SJSA1 (cell line): ENCODE results near the gene NUP85. TPM values are rescaled to one million over a fixed set of nuclear protein-coding genes. Genes with fewer than 3 reads are reported as not detected.

Experiments used
- DNase-seq, 2 experiments: peaks; one replicate each; pipeline ENCODE4 v3.0.0-alpha.2; 2015 to 2020; ENCODE audit warnings: low spot score in 2 of 2, low read depth in 1 of 2
- H3K27ac ChIP-seq: fragments of 250-450 bp; sonication (Bioruptor Pico); 2 replicates; pipeline ENCODE4 v1.5.1; 2020; ENCODE audit warnings: mild to moderate bottlenecking, moderate library complexity
- H3K27me3 ChIP-seq: fragments of 250-450 bp; sonication (Bioruptor Pico); replicated peaks from 2 replicates; pipeline ENCODE4 v1.5.1; 2020; ENCODE audit warnings: mild to moderate bottlenecking, moderate library complexity
- H3K36me3 ChIP-seq: fragments of 250-450 bp; sonication (Bioruptor Pico); 2 replicates; pipeline ENCODE4 v1.5.1; 2020; ENCODE audit warnings: mild to moderate bottlenecking
- H3K4me1 ChIP-seq: fragments of 250-450 bp; sonication (Bioruptor Pico); replicated peaks from 2 replicates; pipeline ENCODE4 v1.6.1; 2021; ENCODE audit warnings: mild to moderate bottlenecking
- H3K4me3 ChIP-seq: fragments of 250-450 bp; sonication (Bioruptor Pico); 2 replicates; pipeline ENCODE4 v1.5.1; 2020; ENCODE audit warnings: mild to moderate bottlenecking
- H3K9me3 ChIP-seq: fragments of 250-450 bp; sonication (Bioruptor Pico); replicated peaks from 2 replicates; pipeline ENCODE4 v1.5.1; 2020; ENCODE audit warnings: mild to moderate bottlenecking
- total RNA-seq: library from RNA; depleted of rRNA; stranded (reverse); fragments of >200 nt; shearing (Covaris generic); gene quantifications from 2 replicates; pipeline ENCODE4 v1.2.3, GENCODE V29; 2014

The NUP85 gene
- total RNA-seq, 1 experiment from 2014 or later: 75.1 TPM

DNA sequence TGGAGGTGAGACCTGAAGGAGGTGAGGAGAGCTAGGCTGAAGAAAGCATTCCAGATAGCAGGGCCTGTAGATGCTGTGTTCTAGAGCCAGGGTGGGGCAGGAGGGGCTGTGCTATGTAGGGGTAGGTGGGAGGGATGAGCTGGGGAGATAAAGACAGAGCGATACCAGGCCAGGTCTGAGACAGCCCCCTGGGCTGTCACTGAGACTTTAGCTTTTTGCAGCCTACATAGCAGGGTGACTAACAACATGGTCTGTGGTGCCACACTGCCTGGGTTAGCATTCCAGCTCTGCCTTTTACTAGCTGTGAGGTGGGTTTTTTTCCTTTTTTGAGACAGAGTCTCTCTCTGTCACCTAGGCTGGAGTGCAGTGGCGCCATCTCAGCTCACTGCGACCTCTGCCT lies 14.3 kb downstream of the NUP85 start:
- no peak for DNase-seq
- H3K4me3 ChIP-seq: no peak overlapping the region
- H3K4me1 ChIP-seq: no peaks in the 10 kb centered on the region
- no peak overlapping the region for H3K27ac ChIP-seq
- no peaks in the 10 kb centered on the region for H3K9me3 ChIP-seq
- no peaks in the 10 kb centered on the region for H3K27me3 ChIP-seq
- H3K36me3 ChIP-seq: peaks cover 97% of the 10 kb centered on the region

DNA sequence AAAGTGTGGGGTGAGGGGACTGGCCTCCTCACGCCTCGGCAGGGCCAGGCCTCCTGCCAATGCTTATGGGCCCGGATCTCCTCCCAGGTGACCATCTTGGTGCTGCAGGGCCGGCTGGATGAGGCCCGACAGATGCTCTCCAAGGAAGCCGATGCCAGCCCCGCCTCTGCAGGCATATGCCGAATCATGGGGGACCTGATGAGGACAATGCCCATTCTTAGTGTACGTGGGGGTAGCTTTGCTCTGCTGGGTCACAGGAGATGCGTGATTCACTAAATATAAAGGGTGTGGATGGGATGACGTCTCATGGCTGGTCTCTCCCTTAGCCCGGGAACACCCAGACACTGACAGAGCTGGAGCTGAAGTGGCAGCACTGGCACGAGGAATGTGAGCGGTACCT lies 19.5 kb downstream of the NUP85 start:
- peaks cover 96% of the 10 kb centered on the region for H3K36me3 ChIP-seq
- no peaks in the 10 kb centered on the region for H3K4me1 ChIP-seq
- DNase-seq: no peak
- H3K27me3 ChIP-seq: no peaks in the 10 kb centered on the region
- no peaks in the 10 kb centered on the region for H3K9me3 ChIP-seq
- H3K4me3 ChIP-seq: no peak overlapping the region
- no peak overlapping the region for H3K27ac ChIP-seq

DNA sequence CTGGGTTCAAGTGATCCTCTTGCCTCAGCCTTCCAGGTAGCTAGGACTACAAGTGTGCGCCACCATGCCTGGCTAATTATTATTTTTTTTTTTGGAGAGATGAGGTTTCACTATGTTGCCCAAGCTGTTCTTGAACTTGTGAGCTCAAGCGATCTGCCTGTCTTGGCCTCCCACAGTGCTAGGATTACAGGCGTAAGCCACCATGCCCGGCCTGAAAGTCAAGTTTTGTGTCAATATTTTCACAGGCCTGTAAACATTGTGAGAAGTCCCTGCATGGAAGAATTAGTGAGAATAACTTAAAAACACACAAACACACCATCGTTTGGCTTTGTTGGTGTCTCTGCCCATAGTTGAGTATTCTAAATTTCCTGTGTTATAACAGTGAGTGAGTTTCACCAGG lies 22.2 kb downstream of the NUP85 start:
- no peak overlapping the region for H3K4me3 ChIP-seq
- H3K36me3 ChIP-seq: peaks cover 98% of the 10 kb centered on the region
- no peak overlapping the region for H3K27ac ChIP-seq
- DNase-seq: no peak
- no peaks in the 10 kb centered on the region for H3K4me1 ChIP-seq
- no peaks in the 10 kb centered on the region for H3K9me3 ChIP-seq
- no peaks in the 10 kb centered on the region for H3K27me3 ChIP-seq

DNA sequence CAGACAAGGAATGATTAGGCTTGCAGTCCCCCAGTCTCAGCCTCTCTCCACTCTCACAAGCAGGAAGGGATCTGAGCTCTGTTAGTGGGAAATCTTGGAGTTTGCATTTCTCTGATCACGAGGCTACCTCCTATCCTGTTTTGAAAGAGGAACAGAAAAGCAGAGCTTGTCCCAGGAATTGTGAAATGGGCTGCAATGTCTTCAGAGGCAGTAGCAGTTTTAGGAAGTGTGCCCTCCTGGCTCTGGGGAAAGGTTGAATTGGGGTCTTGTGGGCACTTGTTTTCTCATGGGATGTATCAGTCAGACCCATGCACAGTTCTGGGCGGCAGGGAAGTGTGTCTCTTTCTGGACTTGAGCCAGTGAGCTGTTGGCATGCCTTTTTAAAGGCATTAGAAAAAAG lies 22.8 kb downstream of the NUP85 start:
- no peaks in the 10 kb centered on the region for H3K4me1 ChIP-seq
- H3K27me3 ChIP-seq: no peaks in the 10 kb centered on the region
- H3K36me3 ChIP-seq: peaks cover 98% of the 10 kb centered on the region
- no peak for DNase-seq
- no peaks in the 10 kb centered on the region for H3K9me3 ChIP-seq
- no peak overlapping the region for H3K4me3 ChIP-seq
- H3K27ac ChIP-seq: no peak overlapping the region

DNA sequence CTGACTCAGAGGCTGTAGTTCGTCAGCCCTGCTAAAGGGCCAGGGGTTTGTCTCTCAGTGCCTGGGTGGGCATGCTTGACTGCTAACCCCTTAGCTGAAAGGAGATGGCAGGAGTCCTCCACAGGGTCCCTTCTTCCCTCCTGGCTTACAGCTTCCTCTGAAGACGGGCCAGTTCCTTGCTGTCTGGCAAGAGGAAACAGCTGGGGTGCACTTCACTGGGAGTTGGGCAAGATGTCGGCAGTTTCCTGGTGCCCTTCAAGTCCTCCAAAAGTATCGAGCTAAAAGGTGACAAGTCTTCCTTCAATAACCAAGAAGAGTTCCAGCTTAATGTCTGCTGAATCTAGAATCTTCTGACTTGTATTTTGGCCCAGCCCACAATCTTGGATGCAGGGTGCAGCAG lies 23.4 kb downstream of the NUP85 start:
- Histone ChIP-seq H3K4me3 (no peak overlapping the region), H3K27ac (no peak overlapping the region), H3K4me1 (no peaks in the 10 kb centered on the region), H3K27me3 (no peaks in the 10 kb centered on the region), H3K36me3 (peaks cover 97% of the 10 kb centered on the region), H3K9me3 (no peaks in the 10 kb centered on the region)
- no peak for DNase-seq

- Histone ChIP-seq H3K27me3 (no peaks in the 10 kb centered on the region), H3K9me3 (no peaks in the 10 kb centered on the region), H3K36me3 (peaks cover 97% of the 10 kb centered on the region), H3K4me3 (no peak overlapping the region), H3K4me1 (no peaks in the 10 kb centered on the region), H3K27ac (no peak overlapping the region)
- DNase-seq: no peak
These were observed 25.6 kb downstream of the NUP85 start for GRCh38 chr17:75231071-75231470.

- Histone ChIP-seq H3K9me3 (no peaks in the 10 kb centered on the region), H3K4me3 (no peak overlapping the region), H3K27ac (no peak overlapping the region), H3K27me3 (no peaks in the 10 kb centered on the region), H3K36me3 (peaks cover 97% of the 10 kb centered on the region), H3K4me1 (no peaks in the 10 kb centered on the region)
- DNase-seq: no peak
These were observed 26.4 kb downstream of the NUP85 start for GRCh38 chr17:75231741-75232464.

DNA sequence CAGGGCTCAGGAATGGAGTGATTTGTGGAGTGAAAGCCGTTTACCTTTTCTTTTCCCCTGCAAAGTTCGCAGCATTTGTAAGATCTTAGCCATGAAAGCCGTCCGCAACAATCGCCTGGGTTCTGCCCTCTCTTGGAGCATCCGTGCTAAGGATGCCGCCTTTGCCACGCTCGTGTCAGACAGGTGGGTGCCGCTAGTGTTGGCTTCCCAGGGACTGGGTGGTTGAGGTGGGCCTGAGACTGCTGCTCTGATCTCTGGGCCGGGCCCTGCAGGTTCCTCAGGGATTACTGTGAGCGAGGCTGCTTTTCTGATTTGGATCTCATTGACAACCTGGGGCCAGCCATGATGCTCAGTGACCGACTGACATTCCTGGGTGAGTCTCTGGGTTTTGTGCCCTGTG lies 27.3 kb downstream of the NUP85 start:
- Histone ChIP-seq H3K36me3 (peaks cover 99% of the 10 kb centered on the region), H3K27ac (no peak overlapping the region), H3K4me1 (no peaks in the 10 kb centered on the region), H3K27me3 (no peaks in the 10 kb centered on the region), H3K4me3 (no peak overlapping the region), H3K9me3 (no peaks in the 10 kb centered on the region)
- no peak for DNase-seq

- no peak overlapping the region for H3K27ac ChIP-seq
- peaks cover 99% of the 10 kb centered on the region for H3K36me3 ChIP-seq
- H3K9me3 ChIP-seq: no peaks in the 10 kb centered on the region
- no peak for DNase-seq
- H3K4me1 ChIP-seq: no peaks in the 10 kb centered on the region
- H3K4me3 ChIP-seq: no peak overlapping the region
- H3K27me3 ChIP-seq: no peaks in the 10 kb centered on the region
These were observed 31.9 kb downstream of the NUP85 start for GRCh38 chr17:75237100-75238014.

DNA sequence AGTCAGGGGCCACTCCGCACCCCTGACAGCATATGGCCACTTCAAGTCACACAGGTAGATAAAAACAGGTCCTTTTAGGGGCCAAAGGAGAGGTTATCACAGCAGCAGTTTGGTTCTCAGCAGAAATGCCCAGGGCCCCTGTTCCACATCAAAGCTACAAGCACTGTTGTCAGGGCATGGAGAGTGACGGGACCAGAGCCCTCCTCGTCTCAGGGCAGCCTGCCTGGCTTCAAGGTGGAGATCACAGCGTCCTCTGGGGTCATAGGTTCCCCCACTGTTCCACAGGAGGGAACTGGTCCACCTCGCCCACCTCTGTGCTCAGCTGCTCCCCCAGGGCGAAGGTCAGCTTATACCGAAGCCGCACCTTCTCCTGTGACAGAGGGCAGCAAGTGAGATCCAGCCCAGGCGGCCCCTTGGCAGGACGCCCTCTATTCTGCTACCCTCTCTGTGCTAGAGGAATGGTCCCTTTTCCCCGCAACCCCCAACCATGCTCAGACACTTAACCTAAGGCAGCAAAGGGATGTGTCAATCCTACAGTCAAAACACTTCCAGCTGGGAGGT lies 32.6 kb downstream of the NUP85 start:
- Histone ChIP-seq H3K9me3 (no peaks in the 10 kb centered on the region), H3K36me3 (peaks cover 99% of the 10 kb centered on the region), H3K27ac (no peak overlapping the region), H3K4me3 (no peak overlapping the region), H3K27me3 (no peaks in the 10 kb centered on the region), H3K4me1 (no peaks in the 10 kb centered on the region)
- no peak for DNase-seq

- DNase-seq: peak; percentile 63 to 77
- Histone ChIP-seq H3K36me3 (peaks cover 100% of the 10 kb centered on the region), H3K27ac (no peak overlapping the region), H3K27me3 (no peaks in the 10 kb centered on the region), H3K4me1 (no peaks in the 10 kb centered on the region), H3K4me3 (no peak overlapping the region), H3K9me3 (no peaks in the 10 kb centered on the region)
These were observed 33.3 kb downstream of the NUP85 start for GRCh38 chr17:75238684-75239191.

GRCh38 chr17:75239214-75239613 lies 33.7 kb downstream of the NUP85 start:
- Histone ChIP-seq H3K36me3 (peaks cover 100% of the 10 kb centered on the region), H3K4me1 (no peaks in the 10 kb centered on the region), H3K4me3 (no peak overlapping the region), H3K27ac (no peak overlapping the region), H3K9me3 (no peaks in the 10 kb centered on the region), H3K27me3 (no peaks in the 10 kb centered on the region)
- no peak for DNase-seq

DNA sequence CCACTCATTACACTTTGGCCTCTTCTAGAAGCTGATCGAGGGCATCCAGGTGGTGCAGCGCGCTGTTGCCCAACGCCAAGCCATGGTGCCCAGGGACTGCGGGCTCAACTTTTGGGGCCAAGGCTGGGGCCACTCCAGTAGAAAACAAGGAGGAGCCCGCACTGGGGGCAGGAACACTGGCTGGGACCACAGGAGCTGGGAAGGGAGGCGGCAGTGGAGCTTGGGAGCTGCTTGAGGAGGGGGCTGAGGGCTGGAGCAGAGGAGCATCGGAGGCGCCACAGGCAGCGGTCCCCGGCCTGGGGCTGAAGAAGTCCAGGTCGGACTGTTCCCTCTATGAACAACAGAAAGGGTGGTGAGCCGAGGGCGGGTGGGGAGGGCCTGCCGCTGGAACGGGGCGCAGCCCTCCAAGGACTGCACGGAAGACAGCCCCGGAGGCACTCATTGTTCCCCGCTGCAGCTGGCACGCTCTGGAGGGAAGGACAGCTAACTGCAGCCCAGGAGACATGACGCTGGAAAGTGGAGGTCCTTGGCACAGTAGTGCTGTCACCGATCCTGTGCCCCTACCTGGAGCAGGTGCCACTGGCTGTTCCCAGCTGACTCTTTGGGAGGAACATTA lies 34.4 kb downstream of the NUP85 start:
- peaks cover 100% of the 10 kb centered on the region for H3K36me3 ChIP-seq
- H3K9me3 ChIP-seq: no peaks in the 10 kb centered on the region
- no peak overlapping the region for H3K4me3 ChIP-seq
- H3K27ac ChIP-seq: no peak overlapping the region
- H3K27me3 ChIP-seq: no peaks in the 10 kb centered on the region
- DNase-seq: no peak
- no peaks in the 10 kb centered on the region for H3K4me1 ChIP-seq
